HG03159 (cell line): ENCODE data around the gene SETBP1.

ENCODE experiments used
- ATAC-seq: cut with Tn5 transposase; IDR thresholded peaks from one replicate; pipeline ENCODE4 v1.9.1; 2021; ENCODE audit warnings: mild to moderate bottlenecking, moderate library complexity; ENCODE audit not compliant: unreplicated experiment

Gene SETBP1

GRCh38 chr18:45006934-45007333 is 326.2 kb downstream of the SETBP1 start:
- ATAC-seq, result no peak

GRCh38 chr18:45007531-45007930 is 326.8 kb downstream of the SETBP1 start:
- no peak for ATAC-seq

GRCh38 chr18:45008694-45009413 is 328.2 kb downstream of the SETBP1 start:
- ATAC-seq, result no peak

DNA sequence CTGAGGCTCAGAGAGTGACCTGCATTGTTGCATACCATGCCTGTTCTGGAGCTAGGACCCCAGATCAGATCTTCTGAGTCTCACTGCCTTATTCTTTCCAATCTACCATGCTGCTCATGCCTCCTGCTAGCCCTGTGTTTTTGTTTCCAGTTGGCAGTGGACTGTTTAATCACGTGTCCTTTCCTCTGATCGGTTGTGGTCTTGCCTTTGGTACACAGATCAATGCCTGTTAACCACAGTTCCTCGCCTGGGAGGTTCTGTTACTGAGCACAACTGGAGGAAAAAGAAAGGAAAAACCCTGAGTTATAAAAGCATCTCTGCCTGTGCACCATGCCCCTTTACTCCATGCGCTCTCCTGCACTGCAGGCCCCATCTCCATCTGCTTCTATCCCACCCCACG is 329.1 kb downstream of the SETBP1 start:
- ATAC-seq, result no peak

DNA sequence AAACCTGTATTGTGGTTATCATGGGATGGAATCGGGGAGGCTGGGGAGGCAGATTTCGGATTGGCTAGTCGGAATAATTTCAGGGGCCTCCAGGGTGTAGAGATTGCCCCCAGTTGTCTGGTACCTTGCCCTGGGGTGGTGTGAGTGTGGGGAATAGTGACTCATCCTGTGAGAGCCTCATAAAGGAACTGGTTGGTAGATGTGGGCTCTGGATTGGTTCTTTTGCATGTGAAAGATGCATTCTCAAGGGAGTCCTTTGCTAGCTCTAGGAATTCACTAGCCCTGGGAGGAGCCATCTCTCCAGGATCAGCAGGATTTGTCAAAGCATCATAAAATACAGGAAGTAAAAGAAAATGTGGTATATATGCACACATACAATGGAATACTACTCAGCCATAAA is 331.6 kb downstream of the SETBP1 start:
- ATAC-seq, result no peak

- no peak for ATAC-seq
Measured at GRCh38 chr18:45014047-45014501, 333.4 kb downstream of the SETBP1 start.

DNA sequence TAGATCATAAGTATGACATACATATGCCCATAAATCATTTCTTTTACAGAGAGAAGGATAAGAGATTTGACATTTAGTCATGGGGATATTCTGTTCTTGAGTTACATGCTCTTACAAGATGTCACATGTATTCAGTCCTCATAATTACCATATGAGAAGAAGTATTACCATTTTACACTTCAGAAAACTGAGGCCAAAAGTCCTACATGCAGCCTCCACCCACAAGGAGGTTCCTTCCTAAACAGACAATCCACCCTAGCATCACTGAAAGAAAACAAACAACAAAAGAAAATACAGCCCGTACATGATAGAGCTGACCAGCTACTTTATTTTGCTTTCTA is 335.1 kb downstream of the SETBP1 start:
- ATAC-seq, result no peak

- ATAC-seq, result no peak
Measured at GRCh38 chr18:45019469-45019868, 338.8 kb downstream of the SETBP1 start.

DNA sequence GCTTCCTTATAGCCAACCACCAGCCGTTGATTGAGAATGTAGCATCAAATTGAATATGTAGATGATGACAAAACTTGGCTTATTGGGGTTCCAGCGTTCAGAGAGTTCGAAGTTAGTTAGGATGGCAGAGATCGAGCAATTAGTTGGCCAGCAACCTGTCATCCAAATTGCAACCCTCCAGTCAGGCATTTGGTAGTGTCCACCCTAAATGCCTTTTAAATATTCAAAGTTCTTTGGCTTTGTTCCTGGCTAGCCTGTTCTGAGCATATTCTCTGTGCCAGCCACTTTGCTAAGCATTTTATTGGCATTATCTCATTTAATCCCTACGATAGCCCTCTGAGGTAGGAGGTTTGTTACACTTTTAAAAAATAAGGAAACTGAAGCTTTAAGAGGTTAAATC is 342.8 kb downstream of the SETBP1 start:
- no peak for ATAC-seq

DNA sequence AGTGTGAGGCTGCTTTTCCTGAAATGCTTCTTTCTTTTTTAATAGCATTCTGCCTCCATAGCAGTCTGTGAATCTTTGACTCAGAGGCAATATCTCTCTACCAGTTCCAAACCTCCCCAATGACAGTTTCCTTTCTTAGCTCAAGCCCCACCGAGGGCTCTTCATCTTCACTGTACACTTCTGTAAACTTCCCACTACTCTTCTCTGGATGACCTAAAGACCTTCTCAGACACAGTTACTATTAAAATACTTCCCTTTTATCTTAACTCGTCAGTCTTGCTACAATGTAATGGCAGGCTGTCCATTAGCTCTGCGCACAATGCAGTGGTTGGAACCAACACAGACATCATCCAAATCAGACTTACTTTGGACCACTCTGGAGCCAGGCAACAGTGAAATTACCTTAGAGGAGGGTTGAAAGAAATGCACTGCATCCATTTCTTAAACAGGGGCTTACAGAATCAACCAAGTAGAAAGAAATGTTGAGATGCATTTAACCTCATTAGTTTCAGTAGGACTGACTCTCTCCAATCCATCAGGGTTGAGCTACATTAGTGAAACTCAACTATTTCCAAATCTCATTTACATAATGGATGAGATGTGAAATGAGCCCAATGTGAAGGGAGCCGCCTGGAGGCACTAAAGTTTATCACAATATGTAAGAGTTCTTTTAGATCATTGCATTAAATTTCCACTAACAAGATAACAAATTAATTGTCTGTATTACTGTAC is 343.8 kb downstream of the SETBP1 start:
- no peak for ATAC-seq

DNA sequence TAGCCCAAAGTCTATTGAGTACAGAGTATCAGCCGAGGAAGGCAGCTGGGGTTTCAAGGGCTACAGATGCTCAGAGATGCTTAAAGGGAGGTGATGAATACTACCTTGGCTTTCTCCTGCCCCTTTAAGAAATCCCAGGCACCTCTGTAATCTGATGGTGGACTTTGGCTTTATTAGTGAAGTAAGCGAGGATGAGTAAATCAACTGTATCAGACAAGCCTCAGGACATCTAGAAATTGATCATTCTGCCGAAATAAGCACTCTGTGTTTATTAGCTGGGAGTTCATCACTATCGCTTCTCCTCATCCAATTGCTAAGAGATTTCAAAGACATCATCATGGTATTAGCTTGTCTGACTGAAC is 344.4 kb downstream of the SETBP1 start:
- ATAC-seq, result no peak

DNA sequence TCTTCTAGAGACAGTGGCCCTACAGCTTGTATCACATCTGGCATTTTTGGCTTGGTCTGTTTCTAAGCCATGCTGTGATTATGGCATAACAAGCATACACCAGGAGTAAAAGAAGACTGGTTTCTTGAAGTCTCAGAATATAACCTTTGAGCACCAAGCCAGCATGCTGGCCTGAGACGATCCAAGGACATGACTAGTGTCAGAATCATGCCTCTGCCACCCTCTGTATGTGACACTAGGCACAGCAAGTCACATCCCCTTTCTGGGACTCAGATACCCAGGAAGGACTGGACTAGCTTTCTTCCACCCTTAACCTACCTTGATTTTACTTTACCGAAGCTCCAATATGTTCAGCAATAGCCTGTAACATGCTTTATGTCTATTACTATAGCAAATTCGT is 345.5 kb downstream of the SETBP1 start:
- no peak for ATAC-seq

GRCh38 chr18:45034179-45034578 is 353.5 kb downstream of the SETBP1 start:
- ATAC-seq, result no peak

- no peak for ATAC-seq
Measured at GRCh38 chr18:45037618-45038017, 356.9 kb downstream of the SETBP1 start.

- ATAC-seq, result no peak
Measured at GRCh38 chr18:45039376-45039775, 358.7 kb downstream of the SETBP1 start.

DNA sequence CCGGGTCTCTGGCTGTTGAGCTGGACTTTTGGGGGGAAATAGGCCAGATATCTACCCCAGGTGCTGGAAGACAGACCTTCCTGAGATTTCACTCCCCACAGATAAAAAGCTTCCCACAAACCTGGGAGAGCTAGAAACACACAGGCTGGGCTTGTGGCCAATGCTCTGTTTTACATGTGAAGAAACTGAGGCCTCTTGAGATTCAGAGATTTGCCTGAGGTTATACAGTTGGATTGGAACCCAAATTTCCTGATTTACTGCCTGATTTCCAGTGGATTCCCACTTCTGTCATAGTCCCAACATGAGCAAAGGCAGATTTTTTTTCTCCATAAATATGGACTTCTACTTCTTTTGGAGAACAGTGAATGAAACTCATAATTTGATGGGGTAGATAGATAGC is 360.2 kb downstream of the SETBP1 start:
- ATAC-seq, result no peak

GRCh38 chr18:45044787-45045186 is 364.1 kb downstream of the SETBP1 start:
- no peak for ATAC-seq

- ATAC-seq, result no peak
Measured at GRCh38 chr18:45046228-45046627, 365.5 kb downstream of the SETBP1 start.

DNA sequence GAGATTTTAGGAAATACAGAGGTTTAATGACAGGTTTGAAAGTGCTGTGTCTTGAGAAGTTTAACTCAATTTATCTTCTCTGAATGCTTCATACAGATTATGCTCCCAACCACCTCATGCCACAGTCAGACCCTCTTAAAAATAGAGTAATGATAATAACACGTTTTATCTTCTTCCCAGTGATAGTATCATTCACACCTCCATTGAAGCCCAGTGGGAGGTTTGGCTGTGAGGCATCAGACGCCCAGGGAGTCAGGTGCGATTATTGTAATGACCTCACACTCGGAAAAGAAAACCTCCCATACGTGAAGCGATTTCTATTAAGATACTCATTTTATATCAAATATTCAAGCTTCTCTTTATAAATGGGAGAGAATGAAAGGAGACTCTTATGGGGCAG is 366.3 kb downstream of the SETBP1 start:
- ATAC-seq, result no peak

DNA sequence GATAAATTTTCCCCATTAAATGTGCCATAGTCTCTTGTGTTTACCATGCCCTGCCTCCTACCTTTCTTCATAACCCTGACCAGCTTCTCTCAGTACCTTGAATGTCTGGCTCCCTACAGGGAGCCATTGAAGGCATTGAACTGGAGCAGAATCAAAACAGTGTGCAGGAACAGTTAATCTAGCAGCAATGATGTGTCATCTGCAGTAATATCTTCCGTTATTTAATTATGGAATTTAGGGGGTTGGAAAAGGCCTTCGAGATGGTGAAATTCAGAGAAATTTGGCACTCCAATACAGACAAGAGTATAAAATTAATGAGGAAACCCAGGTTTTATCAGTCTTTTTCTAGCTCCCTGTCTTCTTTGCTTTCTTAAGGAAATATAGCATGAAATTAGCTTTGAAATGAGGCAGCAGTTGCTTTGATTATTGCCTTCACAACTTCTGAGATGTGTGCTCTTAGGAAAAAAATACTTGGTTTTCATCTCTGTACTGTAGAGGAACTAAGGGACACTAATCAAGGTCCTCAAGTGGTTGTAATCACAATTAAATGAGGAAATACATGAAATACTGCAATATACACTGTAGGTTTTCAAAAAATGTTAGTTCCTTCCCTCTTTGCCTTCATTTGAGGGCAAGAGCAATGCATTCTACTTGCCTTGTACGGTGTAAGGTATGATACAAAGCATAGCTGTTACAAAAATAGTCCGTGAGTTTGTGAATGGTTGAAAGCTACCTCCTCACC is 369.1 kb downstream of the SETBP1 start:
- no peak for ATAC-seq

DNA sequence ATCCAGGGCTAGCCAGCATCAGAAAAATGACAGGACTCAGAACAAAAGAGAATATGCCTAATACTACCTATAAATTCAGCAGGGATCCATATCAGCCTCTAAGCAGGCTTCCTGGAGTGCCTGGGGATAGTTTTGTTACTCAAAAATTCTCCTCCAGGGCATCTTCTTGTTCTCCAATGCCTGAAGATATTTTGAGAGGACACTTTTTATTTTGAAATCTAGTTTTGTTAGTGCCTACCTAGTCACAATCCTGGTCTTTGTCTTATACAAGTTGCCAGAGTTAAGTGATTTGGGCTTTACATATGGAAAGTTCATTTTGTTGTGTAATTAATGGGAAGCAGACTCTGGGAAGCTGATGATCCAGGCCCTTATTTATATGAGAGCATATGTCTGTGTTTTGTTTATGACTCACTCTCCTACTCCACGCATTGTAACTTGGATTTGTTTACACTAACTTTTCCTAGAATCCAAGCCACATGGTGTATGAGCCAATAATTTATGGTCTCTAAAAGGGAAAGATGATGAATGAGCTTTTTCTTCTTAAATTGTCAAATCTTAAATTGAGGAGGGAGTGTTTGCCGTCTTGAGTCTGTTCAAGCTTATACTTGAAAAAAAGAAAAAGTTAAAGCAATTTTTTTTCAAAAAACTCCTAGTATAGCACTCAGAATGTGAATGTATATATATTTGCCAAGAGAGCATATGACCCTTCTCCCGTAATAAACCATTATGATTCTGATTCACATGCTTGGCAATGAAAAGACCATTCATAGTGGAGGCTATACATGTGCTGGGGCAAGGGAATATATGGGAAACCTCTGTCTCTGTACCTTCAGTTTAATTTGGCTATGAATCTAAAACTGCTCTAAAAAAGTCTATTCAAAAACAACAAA is 370.3 kb downstream of the SETBP1 start:
- ATAC-seq, result no peak
